CD14-positive monocyte (primary cell): ENCODE data around the gene BCL7B. TPM values are rescaled to one million over a fixed set of nuclear protein-coding genes. Genes with fewer than 3 reads are reported as not detected.

ENCODE experiments used
- DNase-seq, 3 donors: peaks; one replicate each; pipeline ENCODE4 v3.0.0-alpha.2; 2011 to 2022
- H2AFZ ChIP-seq: 2 replicates; pipeline ENCODE4 v1.6.0; 2012; ENCODE audit warnings: mild to moderate bottlenecking, low read depth, low read length, inconsistent platforms; ENCODE audit not compliant: insufficient read depth, poor library complexity, severe bottlenecking
- H3K27ac ChIP-seq, 2 donors: 1 replicate in 1 of 2; 2 replicates in 1 of 2; pipeline ENCODE4 v1.5.1; 2012 to 2013; ENCODE audit warnings: low read length in 2 of 2, control low read depth in 1 of 2, inconsistent platforms in 1 of 2, low read depth in 1 of 2, mild to moderate bottlenecking in 1 of 2
- H3K27me3 ChIP-seq, 2 donors: one replicate each; pipeline versions ENCODE4 v1.6.0 to v1.6.1; 2011 to 2013; ENCODE audit warnings: low read length in 2 of 2; ENCODE audit not compliant: control insufficient read depth in 2 of 2, insufficient read depth in 2 of 2
- H3K36me3 ChIP-seq, 2 donors: replicated peaks in 1 of 2; 1 replicate in 1 of 2; 2 replicates in 1 of 2; pipeline versions ENCODE4 v1.5.1 to v1.6.1; 2012 to 2013; ENCODE audit warnings: low read length in 2 of 2, control low read depth in 1 of 2, inconsistent platforms in 1 of 2, mild to moderate bottlenecking in 1 of 2; ENCODE audit not compliant: insufficient read depth in 2 of 2, control insufficient read depth in 1 of 2
- H3K4me1 ChIP-seq, 2 donors: 1 replicate in 1 of 2; 2 replicates in 1 of 2; pipeline versions ENCODE4 v1.5.1 to v1.6.1; 2012 to 2013; ENCODE audit warnings: low read length in 2 of 2, control low read depth in 1 of 2, inconsistent platforms in 1 of 2, mild to moderate bottlenecking in 1 of 2, moderate library complexity in 1 of 2; ENCODE audit not compliant: insufficient read depth in 2 of 2, control insufficient read depth in 1 of 2
- H3K4me2 ChIP-seq: replicated peaks from 2 replicates; pipeline ENCODE3; 2012; ENCODE audit warnings: low read length, moderate library complexity, mild to moderate bottlenecking; ENCODE audit not compliant: poor library complexity, severe bottlenecking; ENCODE audit errors: extremely low read depth
- H3K4me3 ChIP-seq, 3 experiments: fragments of 200-600 bp in 1 of 3; sonication (generic) in 1 of 3; replicated peaks in 1 of 3; 1 replicate in 2 of 3; 2 replicates in 1 of 3; pipeline ENCODE4 v1.5.1; 2011 to 2013; ENCODE audit warnings: low read length in 3 of 3, mild to moderate bottlenecking in 3 of 3, control low read depth in 2 of 3, low read depth in 2 of 3, inconsistent platforms in 1 of 3, moderate library complexity in 1 of 3
- H3K79me2 ChIP-seq: 2 replicates; pipeline ENCODE4 v1.6.0; 2012; ENCODE audit warnings: mild to moderate bottlenecking, control low read depth, inconsistent platforms, low read length, moderate library complexity; ENCODE audit not compliant: insufficient read depth
- H3K9ac ChIP-seq: 2 replicates; pipeline ENCODE4 v1.6.0; 2017; ENCODE audit warnings: low read length, mild to moderate bottlenecking; ENCODE audit not compliant: insufficient read depth, poor library complexity, severe bottlenecking
- H3K9me3 ChIP-seq, 2 donors: replicated peaks in 1 of 2; 1 replicate in 1 of 2; 2 replicates in 1 of 2; pipeline versions ENCODE4 v1.5.1 to v1.6.1; 2012 to 2013; ENCODE audit warnings: low read length in 2 of 2, control low read depth in 1 of 2; ENCODE audit not compliant: control insufficient read depth in 1 of 2, insufficient read depth in 1 of 2
- H4K20me1 ChIP-seq: 2 replicates; pipeline ENCODE4 v1.6.0; 2012; ENCODE audit warnings: mild to moderate bottlenecking, low read length, control low read depth, moderate library complexity; ENCODE audit not compliant: insufficient read depth
- H3K27ac Mint-ChIP-seq, 7 donors: one replicate each; pipeline ENCODE4 v1.8.0; 2020; ENCODE audit warnings: mild to moderate bottlenecking in 7 of 7, mixed read lengths in 7 of 7, moderate library complexity in 6 of 7, inconsistent platforms in 2 of 7
- H3K27me3 Mint-ChIP-seq, 3 donors: one replicate each; pipeline ENCODE4 v1.8.0; 2021 to 2022; ENCODE audit warnings: low read depth in 3 of 3, mild to moderate bottlenecking in 3 of 3, mixed read lengths in 3 of 3, moderate library complexity in 3 of 3, inconsistent platforms in 1 of 3
- H3K36me3 Mint-ChIP-seq, 2 donors: one replicate each; pipeline ENCODE4 v1.8.0; 2020; ENCODE audit warnings: mixed read lengths in 2 of 2, inconsistent platforms in 1 of 2, mild to moderate bottlenecking in 1 of 2
- H3K4me1 Mint-ChIP-seq: one replicate; pipeline ENCODE4 v1.8.0; 2020; ENCODE audit warnings: mild to moderate bottlenecking, mixed read lengths
- H3K4me3 Mint-ChIP-seq, 2 donors: one replicate each; pipeline ENCODE4 v1.8.0; 2020; ENCODE audit warnings: mild to moderate bottlenecking in 2 of 2, mixed read lengths in 2 of 2, moderate library complexity in 1 of 2
- H3K9me3 Mint-ChIP-seq, 7 donors: one replicate each; pipeline ENCODE4 v1.8.0; 2020 to 2022; ENCODE audit warnings: mixed read lengths in 7 of 7, mild to moderate bottlenecking in 6 of 7, moderate library complexity in 6 of 7, inconsistent platforms in 2 of 7
- CTCF ChIP-seq: fragments of 200-600 bp; IDR thresholded peaks from one replicate; pipeline ENCODE4 v1.8.0; 2022; ENCODE audit warnings: antibody characterized with exemption, mild to moderate bottlenecking
- WGBS: methylation state at CpG from one replicate; pipeline ENCODE4 v1.1.5; 2013; ENCODE audit warnings: missing lambda C conversion rate; ENCODE audit not compliant: insufficient coverage; 5-methylcytosine and 5-hydroxymethylcytosine counted together
- intact Hi-C, 2 donors: fragments of 100-400 bp; cut with micrococcal nuclease; formaldehyde crosslinking; loops; one replicate each; pipeline versions ENCODE4 v1.15.0 to v1.15.1; 2023
- polyA plus RNA-seq, 3 donors: library from polyadenylated mRNA; depleted of rRNA in 1 of 3; unstranded in 2 of 3; stranded (reverse) in 1 of 3; fragments of 300-500 nt in 2 of 3; fragments of >200 nt in 1 of 3; fragmentation: Illumina TruSeq in 2 of 3; gene quantifications; 1 replicate in 2 of 3; 2 replicates in 1 of 3; pipeline ENCODE4 v1.2.3, GENCODE V29; 2012 to 2021

The BCL7B gene
- polyA plus RNA-seq, 3 donors: 53.5 to 73.8 (median 68.7) TPM

GRCh38 chr7:73599151-73599882, 41.8 kb upstream of the BCL7B start:
- peak overlapping the region in 1 of 3 experiments; percentile 3 for H3K4me3 ChIP-seq
- H2AFZ ChIP-seq: no peak overlapping the region
- DNase-seq: no peak
- Mint-ChIP-seq H3K36me3 (peaks cover 9 to 14% of the 10 kb centered on the region in 2 donors), H3K4me3 (peak overlapping the region in 1 of 2 donors; percentile 76), H3K4me1 (peaks cover 53% of the 10 kb centered on the region), H3K9me3 (peaks cover 7 to 16% (median 13%) of the 10 kb centered on the region in 7 donors), H3K27ac (peak overlapping the region in 4 of 7 donors; percentile 14 to 88 (median 72)), H3K27me3 (peaks cover 50 to 76% (median 62%) of the 10 kb centered on the region in 3 donors)
- no peak overlapping the region for H3K27ac ChIP-seq
- no peaks in the 10 kb centered on the region for H4K20me1 ChIP-seq
- intact Hi-C loops: no loop called here
- H3K4me2 ChIP-seq: peak overlapping the region; percentile 2
- peaks cover 0 to 4% of the 10 kb centered on the region in 2 donors for H3K9me3 ChIP-seq
- H3K27me3 ChIP-seq: peaks cover 2 to 55% of the 10 kb centered on the region in 2 donors
- peaks cover 36 to 54% of the 10 kb centered on the region in 2 donors for H3K4me1 ChIP-seq
- no peaks in the 10 kb centered on the region for H3K79me2 ChIP-seq
- H3K9ac ChIP-seq: no peak overlapping the region
- no peak for TF ChIP-seq CTCF
- H3K36me3 ChIP-seq: no peaks in the 10 kb centered on the region
- 74% methylated on average over 12 of the region's 13 CpGs for WGBS

- H3K4me3 ChIP-seq: no peak overlapping the region
- no peak overlapping the region for H2AFZ ChIP-seq
- Mint-ChIP-seq H3K27ac (peak overlapping the region in 1 of 7 donors; percentile 42), H3K9me3 (peaks cover 7 to 18% (median 12%) of the 10 kb centered on the region in 7 donors), H3K36me3 (peaks cover 9 to 14% of the 10 kb centered on the region in 2 donors), H3K4me3 (peak overlapping the region in 1 of 2 donors; percentile 27), H3K27me3 (peaks cover 46 to 74% (median 60%) of the 10 kb centered on the region in 3 donors), H3K4me1 (peaks cover 59% of the 10 kb centered on the region)
- peaks cover 0 to 4% of the 10 kb centered on the region in 2 donors for H3K9me3 ChIP-seq
- intact Hi-C loops: no loop called here
- 77% methylated on average over 2 of the region's 5 CpGs for WGBS
- no peak overlapping the region for H3K9ac ChIP-seq
- H3K36me3 ChIP-seq: no peaks in the 10 kb centered on the region
- no peak for DNase-seq
- no peaks in the 10 kb centered on the region for H3K79me2 ChIP-seq
- H4K20me1 ChIP-seq: no peaks in the 10 kb centered on the region
- no peak overlapping the region for H3K27ac ChIP-seq
- no peak overlapping the region for H3K4me2 ChIP-seq
- peaks cover 2 to 53% of the 10 kb centered on the region in 2 donors for H3K27me3 ChIP-seq
- TF ChIP-seq CTCF: no peak
- H3K4me1 ChIP-seq: peaks cover 43 to 59% of the 10 kb centered on the region in 2 donors
Observed at GRCh38 chr7:73597978-73598782, 40.7 kb upstream of the BCL7B start.
